ENCODE results near the gene MYCBP. TPM values are rescaled to one million over a fixed set of nuclear protein-coding genes. Genes with fewer than 3 reads are reported as not detected.
"Not testable (repeated sequence)": the region's sequence is repeated elsewhere in the genome, so short reads cannot be mapped to it uniquely, and the experiment has no call there.

The MYCBP gene
- total RNA-seq, 1 donor from 2014 or later, result 3.0 TPM

DNA sequence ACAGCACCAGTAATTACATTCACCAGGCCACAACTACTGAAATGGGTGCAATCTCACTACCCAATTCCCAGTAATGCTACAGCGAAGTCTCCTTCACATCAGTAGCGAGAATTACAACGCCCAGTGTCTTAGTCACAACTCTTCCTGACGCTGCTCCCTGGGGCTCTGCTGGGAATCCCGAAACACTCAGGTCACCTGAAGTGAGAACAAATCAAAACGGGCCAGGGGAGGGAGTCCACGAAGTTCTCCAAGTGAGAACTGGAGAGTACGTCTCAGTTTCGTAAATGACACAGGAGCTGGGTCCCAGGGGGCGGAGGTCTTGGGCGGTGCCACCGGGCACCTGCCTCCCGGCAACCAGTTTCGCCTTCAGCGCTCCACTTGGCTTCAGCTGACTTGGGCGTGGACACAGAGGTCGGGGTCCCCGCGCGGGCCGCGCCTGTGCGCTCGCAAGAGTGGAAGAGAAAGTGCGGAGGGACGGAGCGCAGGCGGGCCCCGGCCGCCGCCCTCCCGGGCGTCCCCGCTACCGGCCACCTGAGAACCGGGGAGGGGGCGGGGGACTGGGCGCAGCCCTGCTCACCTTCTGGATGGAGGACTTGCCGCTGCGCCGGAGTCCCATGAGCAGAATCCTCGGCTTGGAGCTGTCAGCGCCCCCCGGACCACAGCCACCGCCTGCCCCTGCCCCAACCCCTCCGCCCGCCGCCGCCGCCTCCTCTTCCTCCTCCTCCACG is 14.2 kb downstream of the MYCBP start:
- peak overlapping the region; percentile 81 for H3K27ac Mint-ChIP-seq (ENCODE audit: unreplicated experiment)
- H3K4me1 Mint-ChIP-seq (ENCODE audit: unreplicated experiment), result peaks cover 56% of the 10 kb centered on the region
- TF ChIP-seq, protein P1, sequence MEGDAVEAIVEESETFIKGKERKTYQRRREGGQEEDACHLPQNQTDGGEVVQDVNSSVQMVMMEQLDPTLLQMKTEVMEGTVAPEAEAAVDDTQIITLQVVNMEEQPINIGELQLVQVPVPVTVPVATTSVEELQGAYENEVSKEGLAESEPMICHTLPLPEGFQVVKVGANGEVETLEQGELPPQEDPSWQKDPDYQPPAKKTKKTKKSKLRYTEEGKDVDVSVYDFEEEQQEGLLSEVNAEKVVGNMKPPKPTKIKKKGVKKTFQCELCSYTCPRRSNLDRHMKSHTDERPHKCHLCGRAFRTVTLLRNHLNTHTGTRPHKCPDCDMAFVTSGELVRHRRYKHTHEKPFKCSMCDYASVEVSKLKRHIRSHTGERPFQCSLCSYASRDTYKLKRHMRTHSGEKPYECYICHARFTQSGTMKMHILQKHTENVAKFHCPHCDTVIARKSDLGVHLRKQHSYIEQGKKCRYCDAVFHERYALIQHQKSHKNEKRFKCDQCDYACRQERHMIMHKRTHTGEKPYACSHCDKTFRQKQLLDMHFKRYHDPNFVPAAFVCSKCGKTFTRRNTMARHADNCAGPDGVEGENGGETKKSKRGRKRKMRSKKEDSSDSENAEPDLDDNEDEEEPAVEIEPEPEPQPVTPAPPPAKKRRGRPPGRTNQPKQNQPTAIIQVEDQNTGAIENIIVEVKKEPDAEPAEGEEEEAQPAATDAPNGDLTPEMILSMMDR (IDR thresholded peaks at IDR 0.05), result no peak
- no peaks in the 10 kb centered on the region for H3K9me3 Mint-ChIP-seq (ENCODE audit: unreplicated experiment)
- peaks cover 17% of the 10 kb centered on the region for H3K36me3 Mint-ChIP-seq (ENCODE audit: unreplicated experiment)
- H3K4me3 Mint-ChIP-seq (ENCODE audit: unreplicated experiment), result peak overlapping the region; percentile 95
- H3K27me3 Mint-ChIP-seq (ENCODE audit: unreplicated experiment), result no peaks in the 10 kb centered on the region
- DNase-seq (ENCODE audit: extremely low spot score, unreplicated experiment), result peak; percentile 86

GRCh38 chr1:38852780-38853179 is 20.4 kb downstream of the MYCBP start:
- TF ChIP-seq, protein P1 (IDR thresholded peaks at IDR 0.05), result no peak
- Mint-ChIP-seq H3K36me3 (ENCODE audit: unreplicated experiment) (peaks cover 52% of the 10 kb centered on the region), H3K27ac (ENCODE audit: unreplicated experiment) (no peak overlapping the region), H3K9me3 (ENCODE audit: unreplicated experiment) (no peaks in the 10 kb centered on the region), H3K4me3 (ENCODE audit: unreplicated experiment) (no peak overlapping the region), H3K27me3 (ENCODE audit: unreplicated experiment) (no peaks in the 10 kb centered on the region), H3K4me1 (ENCODE audit: unreplicated experiment) (peaks cover 19% of the 10 kb centered on the region)
- no peak for DNase-seq (ENCODE audit: extremely low spot score, unreplicated experiment)

GRCh38 chr1:38848071-38848470 is 25.1 kb downstream of the MYCBP start:
- Mint-ChIP-seq H3K36me3 (ENCODE audit: unreplicated experiment) (peaks cover 62% of the 10 kb centered on the region), H3K4me3 (ENCODE audit: unreplicated experiment) (no peak overlapping the region), H3K4me1 (ENCODE audit: unreplicated experiment) (peaks cover 11% of the 10 kb centered on the region), H3K9me3 (ENCODE audit: unreplicated experiment) (no peaks in the 10 kb centered on the region), H3K27ac (ENCODE audit: unreplicated experiment) (no peak overlapping the region), H3K27me3 (ENCODE audit: unreplicated experiment) (no peaks in the 10 kb centered on the region)
- TF ChIP-seq, protein P1 (IDR thresholded peaks at IDR 0.05), result no peak
- DNase-seq (ENCODE audit: extremely low spot score, unreplicated experiment), result no peak

DNA sequence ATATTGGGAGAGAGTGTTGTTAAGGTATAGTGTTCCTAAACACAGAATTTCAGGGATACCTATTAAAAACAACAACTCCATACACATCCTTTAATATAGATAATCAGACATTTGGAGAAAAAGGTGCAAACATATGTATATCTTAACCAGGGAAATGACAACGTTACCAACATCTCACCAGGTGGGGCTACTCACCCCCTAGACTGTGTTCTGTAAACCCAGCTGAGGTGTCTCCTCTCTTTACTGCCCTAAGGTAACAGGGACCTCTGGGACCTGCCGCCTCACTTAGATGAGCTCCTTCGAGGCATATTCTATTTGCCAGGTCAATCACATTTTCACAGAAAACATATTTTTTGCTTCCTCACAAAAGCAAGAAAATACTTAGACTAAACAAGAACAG is 26.9 kb downstream of the MYCBP start:
- Mint-ChIP-seq H3K4me1 (ENCODE audit: unreplicated experiment) (peaks cover 9% of the 10 kb centered on the region), H3K36me3 (ENCODE audit: unreplicated experiment) (peaks cover 54% of the 10 kb centered on the region), H3K27ac (ENCODE audit: unreplicated experiment) (no peak overlapping the region), H3K4me3 (ENCODE audit: unreplicated experiment) (no peak overlapping the region), H3K9me3 (ENCODE audit: unreplicated experiment) (no peaks in the 10 kb centered on the region), H3K27me3 (ENCODE audit: unreplicated experiment) (no peaks in the 10 kb centered on the region)
- DNase-seq (ENCODE audit: extremely low spot score, unreplicated experiment), result no peak
- TF ChIP-seq, protein P1 (IDR thresholded peaks at IDR 0.05), result no peak

DNA sequence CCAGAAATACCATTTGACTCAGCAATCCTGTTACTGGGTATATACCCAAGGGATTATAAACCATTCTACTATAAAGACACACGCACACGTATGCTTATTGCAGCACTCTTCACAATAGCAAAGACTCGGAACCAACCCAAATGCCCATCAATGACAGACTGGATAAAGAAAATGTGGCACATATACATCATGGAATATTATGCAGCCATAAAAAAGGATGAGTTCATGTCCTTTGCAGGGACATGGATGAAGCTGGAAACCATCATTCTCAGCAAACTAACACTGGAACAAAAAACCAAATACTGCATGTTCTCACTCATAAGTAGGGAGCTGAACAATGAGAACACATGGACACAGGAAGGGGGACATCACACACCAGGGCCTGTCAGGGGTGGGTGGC is 28.1 kb downstream of the MYCBP start:
- not testable (repeated sequence) for H3K9me3 Mint-ChIP-seq (ENCODE audit: unreplicated experiment); H3K4me3 Mint-ChIP-seq (ENCODE audit: unreplicated experiment); H3K4me1 Mint-ChIP-seq (ENCODE audit: unreplicated experiment); DNase-seq (ENCODE audit: extremely low spot score, unreplicated experiment); H3K27me3 Mint-ChIP-seq (ENCODE audit: unreplicated experiment); H3K27ac Mint-ChIP-seq (ENCODE audit: unreplicated experiment)
- H3K36me3 Mint-ChIP-seq (ENCODE audit: unreplicated experiment), result peaks cover 51% of the 10 kb centered on the region

Measured in osteocyte (in vitro differentiated cells).